CD14-positive monocyte (primary cell): Measurements from ENCODE around the gene C17orf113. TPM values are rescaled to one million over a fixed set of nuclear protein-coding genes. Genes with fewer than 3 reads are reported as not detected.
A peak's percentile ranks its signal among the peaks of the same experiment; 100 is the strongest.

Experiments used
- DNase-seq, 3 donors: peaks; one replicate each; pipeline ENCODE4 v3.0.0-alpha.2; 2011 to 2022
- H2AFZ ChIP-seq: 2 replicates; pipeline ENCODE4 v1.6.0; 2012; ENCODE audit warnings: mild to moderate bottlenecking, low read depth, low read length, inconsistent platforms; ENCODE audit not compliant: insufficient read depth, poor library complexity, severe bottlenecking
- H3K27ac ChIP-seq, 2 donors: 1 replicate in 1 of 2; 2 replicates in 1 of 2; pipeline ENCODE4 v1.5.1; 2012 to 2013; ENCODE audit warnings: low read length in 2 of 2, control low read depth in 1 of 2, inconsistent platforms in 1 of 2, low read depth in 1 of 2, mild to moderate bottlenecking in 1 of 2
- H3K27me3 ChIP-seq, 2 donors: one replicate each; pipeline versions ENCODE4 v1.6.0 to v1.6.1; 2011 to 2013; ENCODE audit warnings: low read length in 2 of 2; ENCODE audit not compliant: control insufficient read depth in 2 of 2, insufficient read depth in 2 of 2
- H3K36me3 ChIP-seq, 2 donors: replicated peaks in 1 of 2; 1 replicate in 1 of 2; 2 replicates in 1 of 2; pipeline versions ENCODE4 v1.5.1 to v1.6.1; 2012 to 2013; ENCODE audit warnings: low read length in 2 of 2, control low read depth in 1 of 2, inconsistent platforms in 1 of 2, mild to moderate bottlenecking in 1 of 2; ENCODE audit not compliant: insufficient read depth in 2 of 2, control insufficient read depth in 1 of 2
- H3K4me1 ChIP-seq, 2 donors: 1 replicate in 1 of 2; 2 replicates in 1 of 2; pipeline versions ENCODE4 v1.5.1 to v1.6.1; 2012 to 2013; ENCODE audit warnings: low read length in 2 of 2, control low read depth in 1 of 2, inconsistent platforms in 1 of 2, mild to moderate bottlenecking in 1 of 2, moderate library complexity in 1 of 2; ENCODE audit not compliant: insufficient read depth in 2 of 2, control insufficient read depth in 1 of 2
- H3K4me2 ChIP-seq: replicated peaks from 2 replicates; pipeline ENCODE3; 2012; ENCODE audit warnings: low read length, moderate library complexity, mild to moderate bottlenecking; ENCODE audit not compliant: poor library complexity, severe bottlenecking; ENCODE audit errors: extremely low read depth
- H3K4me3 ChIP-seq, 3 experiments: fragments of 200-600 bp in 1 of 3; sonication (generic) in 1 of 3; replicated peaks in 1 of 3; 1 replicate in 2 of 3; 2 replicates in 1 of 3; pipeline ENCODE4 v1.5.1; 2011 to 2013; ENCODE audit warnings: low read length in 3 of 3, mild to moderate bottlenecking in 3 of 3, control low read depth in 2 of 3, low read depth in 2 of 3, inconsistent platforms in 1 of 3, moderate library complexity in 1 of 3
- H3K79me2 ChIP-seq: 2 replicates; pipeline ENCODE4 v1.6.0; 2012; ENCODE audit warnings: mild to moderate bottlenecking, control low read depth, inconsistent platforms, low read length, moderate library complexity; ENCODE audit not compliant: insufficient read depth
- H3K9ac ChIP-seq: 2 replicates; pipeline ENCODE4 v1.6.0; 2017; ENCODE audit warnings: low read length, mild to moderate bottlenecking; ENCODE audit not compliant: insufficient read depth, poor library complexity, severe bottlenecking
- H3K9me3 ChIP-seq, 2 donors: replicated peaks in 1 of 2; 1 replicate in 1 of 2; 2 replicates in 1 of 2; pipeline versions ENCODE4 v1.5.1 to v1.6.1; 2012 to 2013; ENCODE audit warnings: low read length in 2 of 2, control low read depth in 1 of 2; ENCODE audit not compliant: control insufficient read depth in 1 of 2, insufficient read depth in 1 of 2
- H4K20me1 ChIP-seq: 2 replicates; pipeline ENCODE4 v1.6.0; 2012; ENCODE audit warnings: mild to moderate bottlenecking, low read length, control low read depth, moderate library complexity; ENCODE audit not compliant: insufficient read depth
- H3K27ac Mint-ChIP-seq, 7 donors: one replicate each; pipeline ENCODE4 v1.8.0; 2020; ENCODE audit warnings: mild to moderate bottlenecking in 7 of 7, mixed read lengths in 7 of 7, moderate library complexity in 6 of 7, inconsistent platforms in 2 of 7
- H3K27me3 Mint-ChIP-seq, 3 donors: one replicate each; pipeline ENCODE4 v1.8.0; 2021 to 2022; ENCODE audit warnings: low read depth in 3 of 3, mild to moderate bottlenecking in 3 of 3, mixed read lengths in 3 of 3, moderate library complexity in 3 of 3, inconsistent platforms in 1 of 3
- H3K36me3 Mint-ChIP-seq, 2 donors: one replicate each; pipeline ENCODE4 v1.8.0; 2020; ENCODE audit warnings: mixed read lengths in 2 of 2, inconsistent platforms in 1 of 2, mild to moderate bottlenecking in 1 of 2
- H3K4me1 Mint-ChIP-seq: one replicate; pipeline ENCODE4 v1.8.0; 2020; ENCODE audit warnings: mild to moderate bottlenecking, mixed read lengths
- H3K4me3 Mint-ChIP-seq, 2 donors: one replicate each; pipeline ENCODE4 v1.8.0; 2020; ENCODE audit warnings: mild to moderate bottlenecking in 2 of 2, mixed read lengths in 2 of 2, moderate library complexity in 1 of 2
- H3K9me3 Mint-ChIP-seq, 7 donors: one replicate each; pipeline ENCODE4 v1.8.0; 2020 to 2022; ENCODE audit warnings: mixed read lengths in 7 of 7, mild to moderate bottlenecking in 6 of 7, moderate library complexity in 6 of 7, inconsistent platforms in 2 of 7
- CTCF ChIP-seq: fragments of 200-600 bp; IDR thresholded peaks from one replicate; pipeline ENCODE4 v1.8.0; 2022; ENCODE audit warnings: antibody characterized with exemption, mild to moderate bottlenecking
- WGBS: methylation state at CpG from one replicate; pipeline ENCODE4 v1.1.5; 2013; ENCODE audit warnings: missing lambda C conversion rate; ENCODE audit not compliant: insufficient coverage; 5-methylcytosine and 5-hydroxymethylcytosine counted together
- intact Hi-C, 2 donors: fragments of 100-400 bp; cut with micrococcal nuclease; formaldehyde crosslinking; loops; one replicate each; pipeline versions ENCODE4 v1.15.0 to v1.15.1; 2023
- polyA plus RNA-seq, 3 donors: library from polyadenylated mRNA; depleted of rRNA in 1 of 3; unstranded in 2 of 3; stranded (reverse) in 1 of 3; fragments of 300-500 nt in 2 of 3; fragments of >200 nt in 1 of 3; fragmentation: Illumina TruSeq in 2 of 3; gene quantifications; 1 replicate in 2 of 3; 2 replicates in 1 of 3; pipeline ENCODE4 v1.2.3, GENCODE V29; 2012 to 2021

Gene C17orf113
- polyA plus RNA-seq, 3 donors = 0.20 to 0.52 (median 0.28) TPM

- Histone ChIP-seq H3K79me2 (peaks cover 89% of the 10 kb centered on the region), H3K4me1 (peaks cover 11 to 20% of the 10 kb centered on the region in 2 donors), H3K4me3 (no peak overlapping the region), H3K4me2 (no peak overlapping the region), H2AFZ (no peak overlapping the region), H3K36me3 (peaks cover 41 to 62% of the 10 kb centered on the region in 2 donors), H4K20me1 (peaks cover 97% of the 10 kb centered on the region), H3K27ac (peak overlapping the region in 1 of 2 donors; percentile 60), H3K27me3 (no peaks in the 10 kb centered on the region), H3K9me3 (no peaks in the 10 kb centered on the region), H3K9ac (no peak overlapping the region)
- Mint-ChIP-seq H3K27ac (peak overlapping the region in 3 of 7 donors; percentile 32 to 65 (median 48)), H3K4me3 (no peak overlapping the region), H3K4me1 (peaks cover 50% of the 10 kb centered on the region), H3K27me3 (no peaks in the 10 kb centered on the region), H3K36me3 (peaks cover 44 to 56% of the 10 kb centered on the region in 2 donors), H3K9me3 (no peaks in the 10 kb centered on the region)
- no peak for TF ChIP-seq CTCF
- intact Hi-C loops = no loop called here
- DNase-seq = no peak
- WGBS = 100% methylated on average over 2 of the region's 3 CpGs
These were observed 47.6 kb downstream of the C17orf113 start for GRCh38 chr17:42002792-42003301.

GRCh38 chr17:42002175-42002791 is 48.1 kb downstream of the C17orf113 start:
- no peak overlapping the region for H3K4me2 ChIP-seq
- H4K20me1 ChIP-seq = peaks cover 97% of the 10 kb centered on the region

More at GRCh38 chr17:42002175-42002791, 48.1 kb downstream of the C17orf113 start:
- Histone ChIP-seq H3K36me3 (peaks cover 46 to 68% of the 10 kb centered on the region in 2 donors), H3K9me3 (no peaks in the 10 kb centered on the region), H3K79me2 (peaks cover 89% of the 10 kb centered on the region), H3K9ac (no peak overlapping the region), H3K27me3 (no peaks in the 10 kb centered on the region), H2AFZ (no peak overlapping the region), H3K4me1 (peaks cover 11 to 20% of the 10 kb centered on the region in 2 donors), H3K4me3 (no peak overlapping the region), H3K27ac (peak overlapping the region in 1 of 2 donors; percentile 60)
- peaks cover 49% of the 10 kb centered on the region for H3K4me1 Mint-ChIP-seq
- intact Hi-C loops = no loop called here
- no peak overlapping the region for H3K4me3 Mint-ChIP-seq
- no CpG with 5 or more reads among the region's 7 CpGs for WGBS
- H3K36me3 Mint-ChIP-seq = peaks cover 48 to 62% of the 10 kb centered on the region in 2 donors
- no peaks in the 10 kb centered on the region for H3K9me3 Mint-ChIP-seq
- H3K27me3 Mint-ChIP-seq = no peaks in the 10 kb centered on the region
- no peak for TF ChIP-seq CTCF
- DNase-seq = no peak
- H3K27ac Mint-ChIP-seq = peak overlapping the region in 1 of 7 donors; percentile 54
